Fibroblast of the conjunctiva (primary cell): ENCODE data around the gene BANK1.
A peak's percentile ranks its signal among the peaks of the same experiment; 100 is the strongest.

ENCODE experiments used
- DNase-seq: peaks from one replicate; pipeline ENCODE4 v3.0.0-alpha.2; 2010; ENCODE audit warnings: low read depth

The BANK1 gene

GRCh38 chr4:101790521-101791181 lies at the start of gene BANK1:
Gene BANK1 (plus strand): TSS chr4:101790730. CDS start chr4:101790881, 151 bp downstream.
- peak; percentile 5 for DNase-seq

GRCh38 chr4:101753721-101754120 lies 36.8 kb upstream of the BANK1 start:
- peak; percentile 2 for DNase-seq

- DNase-seq: no peak
These were observed 34.3 kb upstream of the BANK1 start for GRCh38 chr4:101756181-101756580.

GRCh38 chr4:101761405-101761804 lies 29.1 kb upstream of the BANK1 start:
- DNase-seq: no peak

GRCh38 chr4:101762025-101762424 lies 28.5 kb upstream of the BANK1 start:
- DNase-seq: no peak

GRCh38 chr4:101762534-101762933 lies 28.0 kb upstream of the BANK1 start:
- no peak for DNase-seq

GRCh38 chr4:101763576-101763975 lies 27.0 kb upstream of the BANK1 start:
- no peak for DNase-seq

- DNase-seq: peak; percentile 50
These were observed 15.7 kb upstream of the BANK1 start for GRCh38 chr4:101774807-101775206.

- DNase-seq: no peak
These were observed 13.1 kb upstream of the BANK1 start for GRCh38 chr4:101777431-101777830.

- no peak for DNase-seq
These were observed 10.2 kb upstream of the BANK1 start for GRCh38 chr4:101780284-101780683.

- no peak for DNase-seq
These were observed 8.0 kb upstream of the BANK1 start for GRCh38 chr4:101782546-101782945.

- no peak for DNase-seq
These were observed 5.6 kb upstream of the BANK1 start for GRCh38 chr4:101784957-101785356.

- DNase-seq: no peak
These were observed 5.0 kb upstream of the BANK1 start for GRCh38 chr4:101785486-101785885.

GRCh38 chr4:101787701-101788316 lies 2.7 kb upstream of the BANK1 start:
- DNase-seq: no peak

- no peak for DNase-seq
These were observed 640 bp downstream of the BANK1 start for GRCh38 chr4:101791182-101791558.

GRCh38 chr4:101792056-101792590 lies 1.6 kb downstream of the BANK1 start:
- DNase-seq: no peak

- DNase-seq: no peak
These were observed 2.9 kb downstream of the BANK1 start for GRCh38 chr4:101793397-101793796.

GRCh38 chr4:101794806-101795205 lies 4.3 kb downstream of the BANK1 start:
- DNase-seq: no peak

GRCh38 chr4:101795704-101796103 lies 5.2 kb downstream of the BANK1 start:
- no peak for DNase-seq

- DNase-seq: no peak
These were observed 11.4 kb downstream of the BANK1 start for GRCh38 chr4:101801958-101802357.

GRCh38 chr4:101806914-101807313 lies 16.4 kb downstream of the BANK1 start:
- no peak for DNase-seq

GRCh38 chr4:101807351-101807750 lies 16.8 kb downstream of the BANK1 start:
- DNase-seq: no peak

- DNase-seq: no peak
These were observed 23.1 kb downstream of the BANK1 start for GRCh38 chr4:101813604-101814003.

- no peak for DNase-seq
These were observed 27.8 kb downstream of the BANK1 start for GRCh38 chr4:101818362-101818761.
